SU-DHL-6 (cell line): ENCODE results near the gene SARDH.

Experiments
- H2AFZ ChIP-seq: fragments of 200-600 bp; sonication (generic); 2 replicates; pipeline ENCODE4 v1.6.1; 2014; ENCODE audit warnings: low read depth, mild to moderate bottlenecking, moderate library complexity, mixed read lengths, antibody characterized with exemption, low read length; ENCODE audit not compliant: severe bottlenecking
- H3F3A ChIP-seq: fragments of 200-600 bp; shearing (Covaris generic); 2 replicates; pipeline ENCODE4 v1.6.0; 2016; ENCODE audit warnings: antibody characterized with exemption, mild to moderate bottlenecking; ENCODE audit not compliant: insufficient read depth
- H3K27ac ChIP-seq: fragments of 200-600 bp; sonication (generic); 2 replicates; pipeline ENCODE4 v1.5.1; 2016; ENCODE audit warnings: low read depth, mild to moderate bottlenecking, low read length, moderate library complexity, mixed read lengths
- H3K27me3 ChIP-seq: fragments of 200-600 bp; sonication (generic), shearing (Covaris generic); 2 replicates; pipeline ENCODE4 v1.6.0; 2014; ENCODE audit warnings: mild to moderate bottlenecking, low read length
- H3K36me3 ChIP-seq: fragments of 200-600 bp; sonication (generic); 2 replicates; pipeline ENCODE4 v1.6.1; 2014; ENCODE audit warnings: mild to moderate bottlenecking, low read length, mixed read lengths
- H3K4me2 ChIP-seq: fragments of 300-600, 200-600 bp; shearing (Covaris generic), sonication (generic); 2 replicates; pipeline ENCODE4 v1.6.0; 2014; ENCODE audit warnings: low read length, low read depth, mild to moderate bottlenecking; ENCODE audit not compliant: poor library complexity, severe bottlenecking
- H3K4me3 ChIP-seq: fragments of 200-600 bp; sonication (generic); 2 replicates; pipeline ENCODE4 v1.5.1; 2014; ENCODE audit warnings: antibody characterized with exemption, low read length, mild to moderate bottlenecking, mixed read lengths; ENCODE audit not compliant: insufficient read depth, poor library complexity, severe bottlenecking
- H3K79me2 ChIP-seq: fragments of 200-600 bp; sonication (generic); 2 replicates; pipeline ENCODE4 v1.6.1; 2014; ENCODE audit warnings: mild to moderate bottlenecking, low read length, moderate library complexity; ENCODE audit not compliant: insufficient read depth
- H3K9ac ChIP-seq: fragments of 200-600 bp; sonication (generic); 2 replicates; pipeline ENCODE4 v1.7.0; 2014; ENCODE audit warnings: mild to moderate bottlenecking, low read length
- H3K9me2 ChIP-seq: fragments of 200-600 bp; sonication (generic); replicated peaks from 2 replicates; pipeline ENCODE4 v1.6.1; 2014; ENCODE audit warnings: low read length; ENCODE audit not compliant: insufficient read depth
- H3K9me3 ChIP-seq: fragments of 200-600 bp; sonication (generic); 2 replicates; pipeline ENCODE4 v1.6.1; 2014; ENCODE audit warnings: low read length, mixed read lengths; ENCODE audit not compliant: insufficient read depth
- H4K20me1 ChIP-seq: fragments of 200-600 bp; sonication (generic); 2 replicates; pipeline ENCODE4 v1.6.1; 2014; ENCODE audit warnings: low read depth, mild to moderate bottlenecking, antibody characterized with exemption, low read length, moderate library complexity, mixed read lengths
- CTCF ChIP-seq: fragments of 200-600 bp; sonication (generic); IDR thresholded peaks from one replicate; pipeline ENCODE4 v1.5.1; 2017; ENCODE audit warnings: antibody characterized with exemption, mild to moderate bottlenecking, low read length, moderate library complexity; ENCODE audit not compliant: insufficient read depth, poor library complexity, severe bottlenecking
- EZH2phosphoT487 ChIP-seq: fragments of 200-600 bp; sonication (generic), shearing (Covaris generic); conservative IDR thresholded peaks from 2 replicates; pipeline ENCODE4 v1.6.1; 2018; ENCODE audit warnings: mild to moderate bottlenecking, antibody characterized with exemption, low read length, moderate library complexity, mixed read lengths

The SARDH gene

GRCh38 chr9:133717113-133718031 is 20.8 kb downstream of the SARDH start:
- Histone ChIP-seq H3K27ac (no peak overlapping the region), H3K9ac (no peak overlapping the region), H3K4me2 (no peak overlapping the region), H3K27me3 (no peaks in the 10 kb centered on the region), H2AFZ (no peak overlapping the region), H3K9me2 (no peaks in the 10 kb centered on the region), H3K79me2 (no peaks in the 10 kb centered on the region), H4K20me1 (no peaks in the 10 kb centered on the region), H3F3A (no peaks in the 10 kb centered on the region), H3K9me3 (no peaks in the 10 kb centered on the region), H3K36me3 (no peaks in the 10 kb centered on the region), H3K4me3 (no peak overlapping the region)
- TF ChIP-seq EZH2phosphoT487: no peak
- TF ChIP-seq CTCF: no peak

- Histone ChIP-seq H3K4me3 (no peak overlapping the region), H3K9ac (no peak overlapping the region), H3K4me2 (no peak overlapping the region), H3K9me3 (no peaks in the 10 kb centered on the region), H3F3A (no peaks in the 10 kb centered on the region), H3K27me3 (no peaks in the 10 kb centered on the region), H3K36me3 (no peaks in the 10 kb centered on the region), H3K79me2 (no peaks in the 10 kb centered on the region), H3K27ac (no peak overlapping the region), H4K20me1 (no peaks in the 10 kb centered on the region), H3K9me2 (no peaks in the 10 kb centered on the region), H2AFZ (no peak overlapping the region)
- TF ChIP-seq CTCF (no peak), EZH2phosphoT487 (no peak)
Measured at GRCh38 chr9:133716564-133717112, 21.5 kb downstream of the SARDH start.

GRCh38 chr9:133715866-133716563 is 22.1 kb downstream of the SARDH start:
- no peak overlapping the region for H3K27ac ChIP-seq
- H3K36me3 ChIP-seq: no peaks in the 10 kb centered on the region
- no peak overlapping the region for H3K4me3 ChIP-seq
- no peak overlapping the region for H3K4me2 ChIP-seq
- no peaks in the 10 kb centered on the region for H4K20me1 ChIP-seq
- no peaks in the 10 kb centered on the region for H3K27me3 ChIP-seq
- H3K9me3 ChIP-seq: no peaks in the 10 kb centered on the region
- TF ChIP-seq CTCF (peak; percentile 32), EZH2phosphoT487 (no peak)
- H3K9me2 ChIP-seq: no peaks in the 10 kb centered on the region
- H3F3A ChIP-seq: no peaks in the 10 kb centered on the region
- no peaks in the 10 kb centered on the region for H3K79me2 ChIP-seq
- no peak overlapping the region for H3K9ac ChIP-seq
- no peak overlapping the region for H2AFZ ChIP-seq
